Measurements from ENCODE around the gene RUNX2.

- no peak for TF ChIP-seq TAF1 (IDR thresholded peaks at IDR 0.05; ENCODE audit: low read depth)
- TF ChIP-seq, protein P1, sequence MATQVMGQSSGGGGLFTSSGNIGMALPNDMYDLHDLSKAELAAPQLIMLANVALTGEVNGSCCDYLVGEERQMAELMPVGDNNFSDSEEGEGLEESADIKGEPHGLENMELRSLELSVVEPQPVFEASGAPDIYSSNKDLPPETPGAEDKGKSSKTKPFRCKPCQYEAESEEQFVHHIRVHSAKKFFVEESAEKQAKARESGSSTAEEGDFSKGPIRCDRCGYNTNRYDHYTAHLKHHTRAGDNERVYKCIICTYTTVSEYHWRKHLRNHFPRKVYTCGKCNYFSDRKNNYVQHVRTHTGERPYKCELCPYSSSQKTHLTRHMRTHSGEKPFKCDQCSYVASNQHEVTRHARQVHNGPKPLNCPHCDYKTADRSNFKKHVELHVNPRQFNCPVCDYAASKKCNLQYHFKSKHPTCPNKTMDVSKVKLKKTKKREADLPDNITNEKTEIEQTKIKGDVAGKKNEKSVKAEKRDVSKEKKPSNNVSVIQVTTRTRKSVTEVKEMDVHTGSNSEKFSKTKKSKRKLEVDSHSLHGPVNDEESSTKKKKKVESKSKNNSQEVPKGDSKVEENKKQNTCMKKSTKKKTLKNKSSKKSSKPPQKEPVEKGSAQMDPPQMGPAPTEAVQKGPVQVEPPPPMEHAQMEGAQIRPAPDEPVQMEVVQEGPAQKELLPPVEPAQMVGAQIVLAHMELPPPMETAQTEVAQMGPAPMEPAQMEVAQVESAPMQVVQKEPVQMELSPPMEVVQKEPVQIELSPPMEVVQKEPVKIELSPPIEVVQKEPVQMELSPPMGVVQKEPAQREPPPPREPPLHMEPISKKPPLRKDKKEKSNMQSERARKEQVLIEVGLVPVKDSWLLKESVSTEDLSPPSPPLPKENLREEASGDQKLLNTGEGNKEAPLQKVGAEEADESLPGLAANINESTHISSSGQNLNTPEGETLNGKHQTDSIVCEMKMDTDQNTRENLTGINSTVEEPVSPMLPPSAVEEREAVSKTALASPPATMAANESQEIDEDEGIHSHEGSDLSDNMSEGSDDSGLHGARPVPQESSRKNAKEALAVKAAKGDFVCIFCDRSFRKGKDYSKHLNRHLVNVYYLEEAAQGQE (IDR thresholded peaks at IDR 0.05; ENCODE audit: low read depth), result no peak
Observed at GRCh38 chr6:45371924-45372573, 43.9 kb downstream of the RUNX2 start.
